ENCODE results near the gene PAK3.

Gene PAK3

GRCh38 chrX:111264385-111264784, 168.4 kb downstream of the PAK3 start:
- DNase-seq (ENCODE audit: low spot score), result no peak

GRCh38 chrX:111265486-111265885, 169.5 kb downstream of the PAK3 start:
- no peak for DNase-seq (ENCODE audit: low spot score)

- no peak for DNase-seq (ENCODE audit: low spot score)
Observed at GRCh38 chrX:111268506-111268905, 172.5 kb downstream of the PAK3 start.

GRCh38 chrX:111270339-111270738, 174.3 kb downstream of the PAK3 start, which contains the start of gene CAPN6:
Gene CAPN6, minus strand, starts transcription at chrX:111270483. Its CDS starts 6,547 bp downstream, at chrX:111263936.
- DNase-seq (ENCODE audit: low spot score), result no peak
